H1 (cell line): ENCODE measurements around the gene PLXNA4. TPM values are rescaled to one million over a fixed set of nuclear protein-coding genes. Genes with fewer than 3 reads are reported as not detected.

Source experiments
- CTCF ChIA-PET: fragments of 300-600 bp; sonication (Branson Sonifier 250); formaldehyde crosslinking; loops from one replicate; lab custom pipeline; 2021; ENCODE audit not compliant: partially characterized antibody; lab: Charles Lee
- POLR2A ChIA-PET: fragments of 300-600 bp; sonication (Branson Sonifier 250); formaldehyde crosslinking; loops from one replicate; lab custom pipeline; 2021; ENCODE audit warnings: inconsistent platforms; ENCODE audit not compliant: partially characterized antibody; lab: Charles Lee
- DNase-seq, 2 experiments: peaks; one replicate each; pipeline versions ENCODE4 v3.0.0 to v3.0.0-alpha.2; 2010 to 2022; ENCODE audit warnings: low spot score in 2 of 2, low read depth in 1 of 2, mixed read lengths in 1 of 2
- FAIRE-seq: peaks from 2 replicates; lab custom pipeline; 2011; peaks lifted over from hg19 to GRCh38; lab: Jason Lieb, UNC
- H2AFZ ChIP-seq: 2 replicates; pipeline ENCODE4 v1.8.1; 2012; ENCODE audit warnings: low read length, inconsistent platforms
- H2AK5ac ChIP-seq: 2 replicates; pipeline ENCODE4 v1.6.1; 2013; ENCODE audit warnings: low read depth, low read length
- H2BK120ac ChIP-seq: replicated peaks from 2 replicates; pipeline ENCODE3; 2013; ENCODE audit warnings: low read depth, low read length, inconsistent platforms
- H2BK12ac ChIP-seq: 2 replicates; pipeline ENCODE4 v1.6.1; 2013; ENCODE audit warnings: low read depth, low read length
- H2BK15ac ChIP-seq: 2 replicates; pipeline ENCODE4 v1.6.1; 2013; ENCODE audit warnings: low read length
- H2BK20ac ChIP-seq: 2 replicates; pipeline ENCODE4 v1.6.1; 2013; ENCODE audit warnings: low read length
- H2BK5ac ChIP-seq: 2 replicates; pipeline ENCODE4 v1.6.1; 2013; ENCODE audit warnings: low read depth, low read length
- H3K14ac ChIP-seq: 2 replicates; pipeline ENCODE4 v1.6.1; 2013; ENCODE audit warnings: inconsistent platforms; ENCODE audit not compliant: insufficient read length
- H3K18ac ChIP-seq: 2 replicates; pipeline ENCODE4 v1.6.1; 2013; ENCODE audit warnings: low read length; ENCODE audit errors: extremely low read depth
- H3K23ac ChIP-seq: 2 replicates; pipeline ENCODE4 v1.6.1; 2013; ENCODE audit warnings: inconsistent platforms; ENCODE audit not compliant: insufficient read length
- H3K23me2 ChIP-seq: 2 replicates; pipeline ENCODE4 v1.6.1; 2013; ENCODE audit warnings: low read depth, low read length
- H3K27ac ChIP-seq: 2 replicates; pipeline ENCODE4 v1.6.1; 2011; ENCODE audit warnings: low read depth, low read length, inconsistent platforms
- H3K27me3 ChIP-seq, 4 experiments: replicated peaks in 1 of 4; 1 replicate in 1 of 4; 2 replicates in 3 of 4; pipeline versions ENCODE4 v1.6.1 to v1.8.1; 2011 to 2013; ENCODE audit warnings: low read length in 3 of 4, mild to moderate bottlenecking in 3 of 4, inconsistent platforms in 2 of 4, mixed read lengths in 2 of 4, moderate library complexity in 1 of 4; ENCODE audit not compliant: control insufficient read depth in 3 of 4, insufficient read depth in 3 of 4; ENCODE audit errors: extremely low read depth in 1 of 4
- H3K36me3 ChIP-seq, 4 experiments: 2 replicates each; pipeline versions ENCODE4 v1.6.1 to v1.8.1; 2011 to 2013; ENCODE audit warnings: mild to moderate bottlenecking in 4 of 4, low read length in 3 of 4, moderate library complexity in 2 of 4, control low read depth in 1 of 4, inconsistent platforms in 1 of 4; ENCODE audit not compliant: insufficient read depth in 4 of 4, control insufficient read depth in 2 of 4
- H3K4ac ChIP-seq: replicated peaks from 2 replicates; pipeline ENCODE3; 2013; ENCODE audit warnings: low read length, low read depth, mixed read lengths, inconsistent platforms; ENCODE audit not compliant: insufficient read length
- H3K4me1 ChIP-seq, 4 experiments: replicated peaks in 1 of 4; 1 replicate in 1 of 4; 2 replicates in 3 of 4; pipeline versions ENCODE4 v1.6.1 to v1.8.1; 2011 to 2013; ENCODE audit warnings: low read length in 3 of 4, inconsistent platforms in 2 of 4, mixed read lengths in 1 of 4; ENCODE audit not compliant: insufficient read depth in 4 of 4, control insufficient read depth in 3 of 4
- H3K4me2 ChIP-seq, 2 experiments: 2 replicates each; pipeline versions ENCODE4 v1.6.1 to v1.8.1; 2011 to 2013; ENCODE audit warnings: low read depth in 2 of 2, low read length in 2 of 2, control low read depth in 1 of 2, inconsistent platforms in 1 of 2, mild to moderate bottlenecking in 1 of 2; ENCODE audit not compliant: insufficient read depth in 1 of 2
- H3K4me3 ChIP-seq, 4 experiments: fragments of 200-600, 300-600 bp in 1 of 4; sonication (generic), shearing (Covaris generic), sonication (Bioruptor Twin) in 1 of 4; 2 replicates each; pipeline versions ENCODE4 v1.5.1 to v1.8.1; 2011 to 2016; ENCODE audit warnings: low read length in 4 of 4, low read depth in 3 of 4, control low read depth in 2 of 4, inconsistent platforms in 2 of 4, mild to moderate bottlenecking in 2 of 4, mixed read lengths in 1 of 4, moderate library complexity in 1 of 4; ENCODE audit not compliant: insufficient read depth in 2 of 4; ENCODE audit errors: extremely low read depth in 1 of 4
- H3K56ac ChIP-seq: replicated peaks from 2 replicates; pipeline ENCODE3; 2013; ENCODE audit warnings: low read depth, mild to moderate bottlenecking, mixed read lengths, low read length, inconsistent platforms; ENCODE audit not compliant: insufficient read length
- H3K79me1 ChIP-seq: 2 replicates; pipeline ENCODE4 v1.6.1; 2013; ENCODE audit warnings: low read depth, low read length, control low read depth
- H3K79me2 ChIP-seq, 2 experiments: 2 replicates each; pipeline versions ENCODE4 v1.6.1 to v1.8.1; 2012 to 2013; ENCODE audit warnings: low read length in 2 of 2, mild to moderate bottlenecking in 2 of 2, inconsistent platforms in 1 of 2; ENCODE audit not compliant: insufficient read depth in 2 of 2, control insufficient read depth in 1 of 2
- H3K9ac ChIP-seq, 4 experiments: replicated peaks in 1 of 4; 1 replicate in 1 of 4; 2 replicates in 3 of 4; pipeline versions ENCODE4 v1.6.1 to v1.8.1; 2011 to 2013; ENCODE audit warnings: low read depth in 3 of 4, low read length in 3 of 4, control low read depth in 2 of 4, mild to moderate bottlenecking in 2 of 4, moderate library complexity in 2 of 4, inconsistent platforms in 1 of 4; ENCODE audit errors: extremely low read depth in 1 of 4
- H3K9me3 ChIP-seq, 2 experiments: 2 replicates each; pipeline versions ENCODE4 v1.6.1 to v1.8.1; 2012 to 2013; ENCODE audit warnings: mild to moderate bottlenecking in 2 of 2, moderate library complexity in 2 of 2, control low read depth in 1 of 2, inconsistent platforms in 1 of 2, low read depth in 1 of 2, low read length in 1 of 2, mixed read lengths in 1 of 2; ENCODE audit not compliant: insufficient read depth in 2 of 2
- H4K20me1 ChIP-seq, 2 experiments: replicated peaks in 1 of 2; 2 replicates each; pipeline versions ENCODE3 to v1.8.1; 2011 to 2013; ENCODE audit warnings: inconsistent platforms in 2 of 2, low read length in 2 of 2, mild to moderate bottlenecking in 1 of 2; ENCODE audit not compliant: insufficient read depth in 2 of 2, control insufficient read depth in 1 of 2
- H4K5ac ChIP-seq: 2 replicates; pipeline ENCODE4 v1.6.1; 2013; ENCODE audit warnings: low read length, low read depth, mixed read lengths, inconsistent platforms; ENCODE audit not compliant: insufficient read length
- H4K8ac ChIP-seq: 2 replicates; pipeline ENCODE4 v1.8.0; 2013; ENCODE audit warnings: mild to moderate bottlenecking, moderate library complexity, low read length, inconsistent platforms; ENCODE audit not compliant: insufficient read depth; ENCODE audit errors: extremely low read depth
- H4K91ac ChIP-seq: replicated peaks from 2 replicates; pipeline ENCODE3; 2013; ENCODE audit warnings: low read length, mixed read lengths, inconsistent platforms; ENCODE audit not compliant: insufficient read length
- BACH1 ChIP-seq: IDR thresholded peaks from 2 replicates; pipeline ENCODE4 v1.6.1; 2012; ENCODE audit warnings: low read length, improper control_type of control experiment
- CEBPB ChIP-seq: IDR thresholded peaks from 2 replicates; pipeline ENCODE4 v1.6.1; 2012; ENCODE audit warnings: low read depth, low read length
- GABPA ChIP-seq: IDR thresholded peaks from 2 replicates; pipeline ENCODE4 v1.6.1; 2011; ENCODE audit warnings: mild to moderate bottlenecking, low read length, moderate library complexity, borderline replicate concordance; ENCODE audit not compliant: insufficient read depth
- JUND ChIP-seq: IDR thresholded peaks from 2 replicates; pipeline ENCODE4 v1.6.1; 2011; ENCODE audit warnings: mild to moderate bottlenecking, improper control_type of control experiment, low read length
- KDM1A ChIP-seq: fragments of 200-600, 300-600 bp; sonication (generic); IDR thresholded peaks from 2 replicates; pipeline ENCODE4 v1.7.1; 2016; ENCODE audit warnings: mild to moderate bottlenecking, low read length, borderline replicate concordance
- PHF8 ChIP-seq: fragments of 200-600 bp; sonication (generic); conservative IDR thresholded peaks from 2 replicates; pipeline ENCODE4 v1.7.1; 2012; ENCODE audit warnings: low read depth, mild to moderate bottlenecking, inconsistent platforms, low read length, moderate library complexity
- RAD21 ChIP-seq, 2 experiments: IDR thresholded peaks in 1 of 2; conservative IDR thresholded peaks in 1 of 2; 2 replicates each; pipeline ENCODE4 v1.6.1; 2011; ENCODE audit warnings: low read depth in 2 of 2, low read length in 2 of 2, improper control_type of control experiment in 1 of 2, inconsistent platforms in 1 of 2, mild to moderate bottlenecking in 1 of 2, moderate library complexity in 1 of 2
- SIN3A ChIP-seq, 2 experiments: IDR thresholded peaks in 1 of 2; conservative IDR thresholded peaks in 1 of 2; 2 replicates each; pipeline ENCODE4 v1.6.1; 2011 to 2012; ENCODE audit warnings: low read length in 2 of 2, improper control_type of control experiment in 1 of 2, low read depth in 1 of 2, mild to moderate bottlenecking in 1 of 2
- SRF ChIP-seq: IDR thresholded peaks from 2 replicates; pipeline ENCODE4 v1.6.1; 2011; ENCODE audit warnings: mild to moderate bottlenecking, low read depth, low read length, moderate library complexity
- TAF7 ChIP-seq: optimal IDR thresholded peaks from 2 replicates; pipeline ENCODE3; 2011; ENCODE audit warnings: low read depth, mild to moderate bottlenecking, inconsistent platforms, low read length, moderate library complexity, borderline replicate concordance
- WGBS, 2 experiments: shearing (Covaris generic) in 1 of 2; methylation state at CpG; one replicate each; pipeline versions ENCODE4 v1.1.6 to v1.1.7; 2013 to 2015; ENCODE audit warnings: low lambda C conversion rate in 2 of 2, mixed read lengths in 2 of 2, inconsistent platforms in 1 of 2, low coverage in 1 of 2, missing lambda C conversion rate in 1 of 2; ENCODE audit not compliant: insufficient replicate concordance in 2 of 2, insufficient coverage in 1 of 2, insufficient read length in 1 of 2; ENCODE audit errors: extremely low coverage in 1 of 2, missing lambda C conversion rate in 1 of 2; 5-methylcytosine and 5-hydroxymethylcytosine counted together
- polyA plus RNA-seq, 7 experiments: library from polyadenylated mRNA; depleted of rRNA in 3 of 7; stranded (reverse) in 5 of 7; unstranded in 2 of 7; fragments of >200 nt in 5 of 7; fragments of 200-250 nt in 2 of 7; gene quantifications; 1 replicate in 5 of 7; 2 replicates in 1 of 7; 4 replicates in 1 of 7; pipeline versions ENCODE4 v1.2.1 to v1.2.3, GENCODE V29; 2011 to 2013; ENCODE audit warnings: missing spikeins in 2 of 7, mixed read lengths in 2 of 7
- total RNA-seq: library from RNA; stranded (reverse); fragmentation: NEBNext Ultra II Directional; extraction: Animal tissue kit (Norgen Biotek cat#: 25700); gene quantifications from 2 replicates; pipeline ENCODE4 v1.2.1, GENCODE V29; 2021
- TF ChIP-seq, protein P1 (sequence below): IDR thresholded peaks from 2 replicates; pipeline ENCODE4 v1.6.1; 2012; ENCODE audit warnings: inconsistent platforms

PLXNA4 gene
- total and polyA plus RNA-seq, 2 of the 8 experiments (the other 6 are each of a cell fraction or from before 2014, with no cell fraction given) = 0.76 to 0.79 TPM

DNA sequence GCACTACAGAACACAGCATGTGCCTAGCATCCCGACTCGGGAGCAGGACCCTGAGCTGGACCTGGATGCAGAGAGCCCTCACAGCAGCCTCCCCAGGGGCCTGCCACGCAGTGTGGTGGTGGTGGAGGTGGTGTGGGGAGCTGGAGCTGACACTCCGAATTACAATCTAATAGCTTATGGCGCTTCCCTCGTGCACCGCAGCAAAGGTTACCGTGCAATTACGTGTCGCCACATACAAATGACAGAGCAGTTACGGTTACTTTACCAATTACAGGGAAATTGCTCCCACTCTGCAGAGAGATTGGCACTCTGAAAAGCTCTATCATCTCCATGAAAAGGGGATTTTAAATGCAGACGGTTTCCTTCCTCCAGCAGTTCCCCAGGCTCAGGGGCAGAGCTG is 81.8 kb downstream of the PLXNA4 start:
- CTCF ChIA-PET = interaction anchor here (0.8 to 2.1 kb wide), 9 partner anchors 10 to 792 kb away, joined by 3 to 6 read pairs (median 3); no protein-coding TSS in a partner anchor
- TF ChIP-seq KDM1A = no peak
- TF ChIP-seq GABPA = no peak
- no peak for TF ChIP-seq TAF7
- TF ChIP-seq CEBPB = no peak
- no peak for TF ChIP-seq SIN3A (conservative IDR thresholded peaks at IDR 0.05 in 1 of 2, IDR thresholded peaks at IDR 0.05 in 1 of 2; ENCODE audit: low read depth in 1 of 2, low read length in 2 of 2)
- no peak for TF ChIP-seq PHF8
- TF ChIP-seq, protein P1, sequence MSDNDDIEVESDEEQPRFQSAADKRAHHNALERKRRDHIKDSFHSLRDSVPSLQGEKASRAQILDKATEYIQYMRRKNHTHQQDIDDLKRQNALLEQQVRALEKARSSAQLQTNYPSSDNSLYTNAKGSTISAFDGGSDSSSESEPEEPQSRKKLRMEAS = no peak
- no peak for TF ChIP-seq BACH1
- no peak for TF ChIP-seq SRF
- TF ChIP-seq RAD21 (IDR thresholded peaks at IDR 0.05 in 1 of 2, conservative IDR thresholded peaks at IDR 0.05 in 1 of 2; ENCODE audit: low read depth in 2 of 2, low read length in 2 of 2) = no peak
- TF ChIP-seq JUND = no peak

More for the DNA sequence above, 81.8 kb downstream of the PLXNA4 start:
- no peak for DNase-seq
- Histone ChIP-seq H3K14ac (no peak overlapping the region), H2BK12ac (no peak overlapping the region), H3K9me3 (no peaks in the 10 kb centered on the region), H4K5ac (no peak overlapping the region), H3K18ac (no peak overlapping the region), H4K20me1 (no peaks in the 10 kb centered on the region), H2AK5ac (no peak overlapping the region), H3K4me1 (no peaks in the 10 kb centered on the region), H3K4ac (no peak overlapping the region), H2BK20ac (no peak overlapping the region), H4K91ac (no peak overlapping the region), H3K56ac (no peak overlapping the region), H3K23me2 (peaks cover 3% of the 10 kb centered on the region; the same call in 1 of the 2 replicates), H3K4me3 (no peak overlapping the region), H2BK5ac (no peak overlapping the region), H4K8ac (no peak overlapping the region), H3K4me2 (no peak overlapping the region), H3K79me2 (no peaks in the 10 kb centered on the region), H3K36me3 (no peaks in the 10 kb centered on the region), H3K27me3 (no peaks in the 10 kb centered on the region; a peak in 1 of 7 replicates), H2BK120ac (no peak overlapping the region), H3K27ac (no peak overlapping the region), H2AFZ (no peak overlapping the region), H3K9ac (no peak overlapping the region), H3K23ac (no peak overlapping the region), H2BK15ac (no peak overlapping the region), H3K79me1 (no peaks in the 10 kb centered on the region)
- 90% methylated on average over 11 of the region's 12 CpGs; no CpG with 5 or more reads in 1 of the 2 experiments for WGBS, 2 experiments
- no peak for FAIRE-seq
- POLR2A ChIA-PET = no interaction called here
